ENCODE data around the gene PHETA1.

PHETA1 gene

DNA sequence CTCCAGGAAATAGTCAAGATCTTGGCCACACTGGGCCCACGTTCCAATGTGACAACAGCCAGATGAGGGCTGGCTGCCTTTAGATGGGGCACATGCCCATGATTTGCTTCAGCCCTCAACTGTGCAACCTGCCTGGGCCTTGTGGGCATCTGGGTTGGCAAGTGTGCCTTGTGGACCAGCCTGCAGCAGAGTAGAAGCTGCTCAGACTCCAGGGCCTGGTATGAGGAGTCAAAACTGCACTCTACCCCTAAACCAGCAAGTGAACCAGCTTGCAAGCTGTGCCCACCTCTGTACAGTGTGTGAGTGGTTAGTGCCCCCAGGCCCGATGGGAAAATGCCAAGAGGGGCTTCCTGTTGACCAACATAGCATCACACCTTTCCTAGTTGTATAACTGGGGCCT, 17.9 kb downstream of the PHETA1 start:
- H3K27me3 ChIP-seq (ENCODE audit: low read depth, low read length): no peaks in the 10 kb centered on the region
- no peak overlapping the region for H3K27ac ChIP-seq (ENCODE audit: low read length)
- H3K4me3 ChIP-seq (ENCODE audit: low read length): no peak overlapping the region
- no peaks in the 10 kb centered on the region for H3K36me3 ChIP-seq (replicated peaks; ENCODE audit: low read depth, low read length)
- H4K20me1 ChIP-seq (ENCODE audit: insufficient read depth, low read length): no peaks in the 10 kb centered on the region
- H3K4me2 ChIP-seq (ENCODE audit: low read length): no peak overlapping the region
- no peaks in the 10 kb centered on the region for H3K9me3 ChIP-seq (ENCODE audit: insufficient read depth, low read length)
- no peaks in the 10 kb centered on the region for H3K79me2 ChIP-seq (ENCODE audit: low read length)
- no peak overlapping the region for H2AFZ ChIP-seq (ENCODE audit: low read depth, low read length)
- no peak for TF ChIP-seq EZH2phosphoT487 (IDR thresholded peaks at IDR 0.05; ENCODE audit: low read depth)
- TF ChIP-seq, protein P1, sequence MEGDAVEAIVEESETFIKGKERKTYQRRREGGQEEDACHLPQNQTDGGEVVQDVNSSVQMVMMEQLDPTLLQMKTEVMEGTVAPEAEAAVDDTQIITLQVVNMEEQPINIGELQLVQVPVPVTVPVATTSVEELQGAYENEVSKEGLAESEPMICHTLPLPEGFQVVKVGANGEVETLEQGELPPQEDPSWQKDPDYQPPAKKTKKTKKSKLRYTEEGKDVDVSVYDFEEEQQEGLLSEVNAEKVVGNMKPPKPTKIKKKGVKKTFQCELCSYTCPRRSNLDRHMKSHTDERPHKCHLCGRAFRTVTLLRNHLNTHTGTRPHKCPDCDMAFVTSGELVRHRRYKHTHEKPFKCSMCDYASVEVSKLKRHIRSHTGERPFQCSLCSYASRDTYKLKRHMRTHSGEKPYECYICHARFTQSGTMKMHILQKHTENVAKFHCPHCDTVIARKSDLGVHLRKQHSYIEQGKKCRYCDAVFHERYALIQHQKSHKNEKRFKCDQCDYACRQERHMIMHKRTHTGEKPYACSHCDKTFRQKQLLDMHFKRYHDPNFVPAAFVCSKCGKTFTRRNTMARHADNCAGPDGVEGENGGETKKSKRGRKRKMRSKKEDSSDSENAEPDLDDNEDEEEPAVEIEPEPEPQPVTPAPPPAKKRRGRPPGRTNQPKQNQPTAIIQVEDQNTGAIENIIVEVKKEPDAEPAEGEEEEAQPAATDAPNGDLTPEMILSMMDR (IDR thresholded peaks at IDR 0.05; ENCODE audit: low read depth, low read length): no peak
- peaks cover 12% of the 10 kb centered on the region for H3K4me1 ChIP-seq (ENCODE audit: low read length)
- no peak overlapping the region for H3K9ac ChIP-seq (ENCODE audit: low read length)

GRCh38 chr12:111349748-111350520, 19.0 kb downstream of the PHETA1 start:
- Histone ChIP-seq H2AFZ (ENCODE audit: low read depth, low read length) (no peak overlapping the region), H3K36me3 (replicated peaks; ENCODE audit: low read depth, low read length) (no peaks in the 10 kb centered on the region), H4K20me1 (ENCODE audit: insufficient read depth, low read length) (no peaks in the 10 kb centered on the region), H3K9me3 (ENCODE audit: insufficient read depth, low read length) (no peaks in the 10 kb centered on the region), H3K4me3 (ENCODE audit: low read length) (no peak overlapping the region), H3K79me2 (ENCODE audit: low read length) (no peaks in the 10 kb centered on the region), H3K27ac (ENCODE audit: low read length) (no peak overlapping the region), H3K9ac (ENCODE audit: low read length) (no peak overlapping the region), H3K4me2 (ENCODE audit: low read length) (no peak overlapping the region), H3K4me1 (ENCODE audit: low read length) (peaks cover 2% of the 10 kb centered on the region), H3K27me3 (ENCODE audit: low read depth, low read length) (no peaks in the 10 kb centered on the region)
- no peak for TF ChIP-seq EZH2phosphoT487 (IDR thresholded peaks at IDR 0.05; ENCODE audit: low read depth)
- TF ChIP-seq, protein P1 (IDR thresholded peaks at IDR 0.05; ENCODE audit: low read depth, low read length): no peak

DNA sequence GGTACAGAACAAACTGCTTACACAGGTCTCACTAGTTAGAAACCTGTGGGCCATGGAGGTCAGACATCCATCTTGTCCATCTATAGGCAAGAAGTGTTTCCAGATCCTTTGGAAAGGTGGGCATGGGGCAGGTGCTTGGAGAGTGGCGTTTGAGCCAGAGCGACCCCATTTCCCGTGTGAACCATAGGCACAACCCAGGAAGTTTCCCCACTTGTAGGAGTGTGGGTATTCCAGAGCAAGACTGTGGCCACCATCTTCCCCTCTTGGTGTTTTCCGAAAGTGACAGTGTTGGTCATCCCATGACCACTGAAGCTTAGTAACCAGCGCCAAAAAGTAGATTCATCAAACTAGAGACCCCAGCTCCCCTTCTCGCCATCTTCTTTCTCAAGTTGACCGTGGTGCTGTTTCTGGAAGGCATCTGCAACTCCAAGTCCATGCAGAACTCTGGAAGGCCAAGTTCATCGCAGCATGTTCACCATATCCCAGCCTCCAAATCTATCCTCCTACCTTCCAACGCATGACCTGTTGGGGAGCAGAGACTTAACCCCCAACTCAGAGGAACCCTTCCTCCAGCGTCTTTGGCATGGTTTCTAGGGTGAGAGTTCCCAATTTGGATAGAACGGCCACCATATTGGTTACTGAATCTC, 19.7 kb downstream of the PHETA1 start:
- Histone ChIP-seq H3K27ac (ENCODE audit: low read length) (no peak overlapping the region), H3K4me3 (ENCODE audit: low read length) (no peak overlapping the region), H3K4me2 (ENCODE audit: low read length) (no peak overlapping the region), H2AFZ (ENCODE audit: low read depth, low read length) (no peak overlapping the region), H3K36me3 (replicated peaks; ENCODE audit: low read depth, low read length) (no peaks in the 10 kb centered on the region), H3K9ac (ENCODE audit: low read length) (no peak overlapping the region), H3K4me1 (ENCODE audit: low read length) (no peaks in the 10 kb centered on the region), H3K27me3 (ENCODE audit: low read depth, low read length) (no peaks in the 10 kb centered on the region), H4K20me1 (ENCODE audit: insufficient read depth, low read length) (no peaks in the 10 kb centered on the region), H3K9me3 (ENCODE audit: insufficient read depth, low read length) (no peaks in the 10 kb centered on the region), H3K79me2 (ENCODE audit: low read length) (no peaks in the 10 kb centered on the region)
- TF ChIP-seq, protein P1 (IDR thresholded peaks at IDR 0.05; ENCODE audit: low read depth, low read length): no peak
- no peak for TF ChIP-seq EZH2phosphoT487 (IDR thresholded peaks at IDR 0.05; ENCODE audit: low read depth)

GRCh38 chr12:111347891-111348644, 20.8 kb downstream of the PHETA1 start:
- Histone ChIP-seq H3K4me3 (ENCODE audit: low read length) (no peak overlapping the region), H3K9me3 (ENCODE audit: insufficient read depth, low read length) (no peaks in the 10 kb centered on the region)

More at GRCh38 chr12:111347891-111348644, 20.8 kb downstream of the PHETA1 start:
- H4K20me1 ChIP-seq (ENCODE audit: insufficient read depth, low read length): no peaks in the 10 kb centered on the region
- no peak overlapping the region for H3K9ac ChIP-seq (ENCODE audit: low read length)
- H3K27ac ChIP-seq (ENCODE audit: low read length): no peak overlapping the region
- no peaks in the 10 kb centered on the region for H3K79me2 ChIP-seq (ENCODE audit: low read length)
- H3K4me2 ChIP-seq (ENCODE audit: low read length): no peak overlapping the region
- H2AFZ ChIP-seq (ENCODE audit: low read depth, low read length): no peak overlapping the region
- no peaks in the 10 kb centered on the region for H3K4me1 ChIP-seq (ENCODE audit: low read length)
- H3K36me3 ChIP-seq (replicated peaks; ENCODE audit: low read depth, low read length): no peaks in the 10 kb centered on the region
- TF ChIP-seq EZH2phosphoT487 (IDR thresholded peaks at IDR 0.05; ENCODE audit: low read depth): no peak
- TF ChIP-seq, protein P1 (IDR thresholded peaks at IDR 0.05; ENCODE audit: low read depth, low read length): no peak
- 0 out of 2 replicates have a peak, but pooled peaks cover 2% of the 10 kb centered on the region for H3K27me3 ChIP-seq (ENCODE audit: low read depth, low read length)
